OCI-LY7 (cell line): Measurements from ENCODE around the gene STRA8. TPM values are rescaled to one million over a fixed set of nuclear protein-coding genes. Genes with fewer than 3 reads are reported as not detected.

ENCODE experiments used
- BruUV-seq: library from RNA; stranded (reverse); fragments of 400-500 nt; replicated peaks from 2 replicates; lab custom pipeline; 2021; lab: Mats Ljungman, UMichigan
- CTCF ChIA-PET: fragments of 300-600 bp; sonication (Branson Sonifier 250); formaldehyde crosslinking; loops from one replicate; lab custom pipeline; 2022; ENCODE audit warnings: antibody characterized with exemption; ENCODE audit not compliant: unreplicated experiment; lab: Charles Lee
- POLR2A ChIA-PET: fragments of 300-600 bp; sonication (Branson Sonifier 250); formaldehyde crosslinking; loops from one replicate; lab custom pipeline; 2022; ENCODE audit warnings: antibody characterized with exemption; lab: Charles Lee
- DNase-seq: peaks from one replicate; pipeline ENCODE4 v3.0.0-alpha.2; 2015; ENCODE audit warnings: low spot score
- H2AFZ ChIP-seq: fragments of 200-600 bp; sonication (generic), shearing (Covaris generic); 2 replicates; pipeline ENCODE4 v1.6.1; 2014; ENCODE audit warnings: mild to moderate bottlenecking, antibody characterized with exemption, low read length, moderate library complexity
- H3K27ac ChIP-seq: fragments of 200-600 bp; sonication (generic); 2 replicates; pipeline ENCODE4 v1.5.1; 2014; ENCODE audit warnings: mixed run types, low read depth, mild to moderate bottlenecking, moderate library complexity, low read length, inconsistent platforms; ENCODE audit not compliant: poor library complexity, severe bottlenecking
- H3K36me3 ChIP-seq: fragments of 200-600 bp; sonication (generic); 2 replicates; pipeline ENCODE4 v1.6.1; 2014; ENCODE audit warnings: mild to moderate bottlenecking, antibody characterized with exemption, low read length, moderate library complexity, mixed read lengths; ENCODE audit not compliant: insufficient read depth
- H3K4me1 ChIP-seq: fragments of 200-600 bp; sonication (generic); 2 replicates; pipeline ENCODE4 v1.5.1; 2014; ENCODE audit warnings: mild to moderate bottlenecking, low read length; ENCODE audit not compliant: insufficient read depth, poor library complexity, severe bottlenecking
- H3K4me2 ChIP-seq: fragments of 200-600 bp; sonication (generic); 2 replicates; pipeline ENCODE4 v1.6.1; 2014; ENCODE audit warnings: mild to moderate bottlenecking, low read length
- H3K4me3 ChIP-seq: fragments of 200-600 bp; sonication (generic); 2 replicates; pipeline ENCODE4 v1.5.1; 2014; ENCODE audit warnings: mild to moderate bottlenecking, low read depth, low read length; ENCODE audit not compliant: poor library complexity, severe bottlenecking
- H3K79me2 ChIP-seq: fragments of 200-600 bp; sonication (generic); 2 replicates; pipeline ENCODE4 v1.6.1; 2016; ENCODE audit warnings: low read depth, mild to moderate bottlenecking, low read length, moderate library complexity, mixed read lengths; ENCODE audit not compliant: insufficient read depth
- H3K9me2 ChIP-seq: fragments of 200-600 bp; sonication (generic); 2 replicates; pipeline ENCODE4 v1.6.1; 2016; ENCODE audit warnings: mild to moderate bottlenecking, low read length, mixed read lengths; ENCODE audit not compliant: insufficient read depth
- H3K9me3 ChIP-seq: fragments of 200-600 bp; sonication (generic); 2 replicates; pipeline ENCODE4 v1.6.1; 2014; ENCODE audit warnings: mild to moderate bottlenecking, mixed run types, low read length, mixed read lengths
- H4K20me1 ChIP-seq: fragments of 200-600 bp; sonication (generic); 2 replicates; pipeline ENCODE4 v1.6.1; 2014; ENCODE audit warnings: mild to moderate bottlenecking, antibody characterized with exemption, low read length, moderate library complexity, mixed read lengths; ENCODE audit not compliant: insufficient read depth
- CTCF ChIP-seq: fragments of 200-600 bp; sonication (generic); conservative IDR thresholded peaks from 2 replicates; pipeline ENCODE4 v1.5.1; 2014; ENCODE audit warnings: mild to moderate bottlenecking, antibody characterized with exemption, low read length, moderate library complexity, mixed read lengths
- EZH2phosphoT487 ChIP-seq: fragments of 200-600 bp; sonication (generic); IDR thresholded peaks from 2 replicates; pipeline ENCODE4 v1.6.1; 2018; ENCODE audit warnings: low read depth, borderline replicate concordance, mild to moderate bottlenecking, mixed run types, antibody characterized with exemption, low read length, moderate library complexity, mixed read lengths
- intact Hi-C: fragments of 100-400 bp; cut with micrococcal nuclease; formaldehyde crosslinking; loops from one replicate; pipeline ENCODE4 v1.10.0; 2022; ENCODE audit not compliant: unreplicated experiment
- total RNA-seq, 2 experiments: library from RNA; depleted of rRNA in 1 of 2; stranded (reverse); fragments of >200 nt in 1 of 2; shearing (Covaris generic) in 1 of 2; gene quantifications; 2 replicates each; pipeline ENCODE4 v1.2.3, GENCODE V29; 2014 to 2022

STRA8 gene
- total RNA-seq, 2 experiments from 2014 or later, result not detected

DNA sequence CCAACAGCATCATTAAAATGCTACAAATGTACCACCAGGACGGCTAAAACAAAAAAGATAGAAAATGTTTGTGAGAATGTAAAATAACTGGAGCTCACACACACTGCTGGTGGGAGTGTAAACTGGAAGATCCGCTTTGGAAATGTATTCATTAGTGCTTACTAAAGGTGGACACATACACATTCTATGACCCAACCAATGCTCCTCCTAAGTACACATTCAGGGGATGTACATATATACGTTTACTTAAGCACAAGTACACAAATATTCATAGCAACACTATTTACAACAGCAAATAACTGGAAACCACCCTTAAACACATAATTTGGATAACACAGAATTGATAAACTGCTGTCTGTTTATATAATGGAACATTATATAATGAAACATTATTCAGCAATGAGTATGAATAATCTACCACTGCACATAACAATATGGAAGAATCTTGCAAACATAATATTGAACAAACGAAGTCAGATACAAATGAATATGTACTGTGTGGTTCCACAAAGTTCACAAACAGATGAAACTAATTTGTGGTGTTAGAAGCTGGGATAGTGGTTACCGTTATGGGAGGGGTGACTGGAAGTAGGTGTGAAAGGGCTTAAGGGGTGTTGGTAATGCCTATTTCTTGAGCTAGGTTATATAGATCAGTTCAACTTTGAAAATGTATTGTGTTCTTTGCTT, 52.1 kb downstream of the STRA8 start:
- no peaks in the 10 kb centered on the region for H3K79me2 ChIP-seq
- TF ChIP-seq CTCF (no peak), EZH2phosphoT487 (no peak)
- POLR2A ChIA-PET, result interaction anchor here (0.6 kb wide), 1 partner anchor 336 kb away, joined by 3 read pairs; no protein-coding TSS in a partner anchor
- H2AFZ ChIP-seq, result no peak overlapping the region
- peaks cover 3% of the 10 kb centered on the region; the same call in 1 of the 2 replicates for H3K36me3 ChIP-seq
- no peaks in the 10 kb centered on the region for H4K20me1 ChIP-seq
- intact Hi-C loops, result loop anchor here (2.0 kb wide), 1 partner anchor 315 kb away; no protein-coding TSS in a partner anchor
- H3K4me2 ChIP-seq, result no peak overlapping the region
- CTCF ChIA-PET, result no interaction called here
- BruUV-seq, result no TSS peak
- DNase-seq, result no peak
- no peaks in the 10 kb centered on the region for H3K9me2 ChIP-seq
- H3K4me3 ChIP-seq, result no peak overlapping the region
- no peak overlapping the region for H3K27ac ChIP-seq
- H3K9me3 ChIP-seq, result no peaks in the 10 kb centered on the region
- H3K4me1 ChIP-seq, result no peaks in the 10 kb centered on the region

- TF ChIP-seq EZH2phosphoT487 (no peak), CTCF (no peak)
- CTCF ChIA-PET, result interaction anchor here (1.2 kb wide), 1 partner anchor 358 kb away, joined by 4 read pairs; no protein-coding TSS in a partner anchor
These were observed 53.2 kb downstream of the STRA8 start for GRCh38 chr7:135286876-135287275.

DNA sequence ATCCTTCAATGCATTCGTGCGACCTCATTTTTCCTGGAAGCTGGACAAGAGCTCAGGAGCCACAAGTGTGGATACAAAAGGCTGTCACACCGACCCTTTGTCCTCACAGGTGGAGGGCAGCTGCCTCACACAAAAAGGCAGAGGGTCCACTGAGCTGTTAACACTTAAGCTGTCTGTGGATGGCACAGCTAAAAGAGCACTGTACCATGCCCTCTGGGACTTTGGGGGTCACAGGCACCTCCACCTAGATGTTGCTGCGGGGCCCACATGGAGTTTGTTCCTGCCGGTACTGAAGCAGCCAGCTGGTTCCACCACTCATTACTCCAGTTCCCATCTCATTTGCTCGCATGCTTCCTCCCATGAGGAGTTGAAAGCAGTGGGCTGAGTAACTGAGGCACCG, 57.0 kb downstream of the STRA8 start:
- ChIA-PET CTCF (no interaction called here), POLR2A (no interaction called here)
- Histone ChIP-seq H3K9me3 (no peaks in the 10 kb centered on the region), H3K4me2 (no peak overlapping the region), H2AFZ (no peak overlapping the region), H3K4me1 (no peaks in the 10 kb centered on the region), H3K27ac (no peak overlapping the region), H4K20me1 (no peaks in the 10 kb centered on the region), H3K4me3 (no peak overlapping the region), H3K9me2 (no peaks in the 10 kb centered on the region), H3K36me3 (no peaks in the 10 kb centered on the region), H3K79me2 (no peaks in the 10 kb centered on the region)
- intact Hi-C loops, result no loop called here
- BruUV-seq, result no TSS peak
- TF ChIP-seq CTCF, result no peak
- TF ChIP-seq EZH2phosphoT487, result no peak
- DNase-seq, result no peak

More at GRCh38 chr7:135286876-135287275, 53.2 kb downstream of the STRA8 start:
- DNase-seq, result no peak
- intact Hi-C loops, result no loop called here
- no peak overlapping the region for H2AFZ ChIP-seq
- H3K4me2 ChIP-seq, result no peak overlapping the region
- H3K4me1 ChIP-seq, result no peaks in the 10 kb centered on the region
- H3K36me3 ChIP-seq, result no peaks in the 10 kb centered on the region
- POLR2A ChIA-PET, result no interaction called here
- H4K20me1 ChIP-seq, result no peaks in the 10 kb centered on the region
- no peak overlapping the region for H3K4me3 ChIP-seq
- no peaks in the 10 kb centered on the region for H3K9me2 ChIP-seq
- H3K27ac ChIP-seq, result no peak overlapping the region
- no peaks in the 10 kb centered on the region for H3K9me3 ChIP-seq
- BruUV-seq, result no TSS peak
- no peaks in the 10 kb centered on the region for H3K79me2 ChIP-seq
